HG03196 (cell line): ENCODE results near the gene PTCD2.

Source experiments
- ATAC-seq: cut with Tn5 transposase; IDR thresholded peaks from one replicate; pipeline ENCODE4 v1.9.1; 2021; ENCODE audit not compliant: unreplicated experiment

PTCD2 gene

DNA sequence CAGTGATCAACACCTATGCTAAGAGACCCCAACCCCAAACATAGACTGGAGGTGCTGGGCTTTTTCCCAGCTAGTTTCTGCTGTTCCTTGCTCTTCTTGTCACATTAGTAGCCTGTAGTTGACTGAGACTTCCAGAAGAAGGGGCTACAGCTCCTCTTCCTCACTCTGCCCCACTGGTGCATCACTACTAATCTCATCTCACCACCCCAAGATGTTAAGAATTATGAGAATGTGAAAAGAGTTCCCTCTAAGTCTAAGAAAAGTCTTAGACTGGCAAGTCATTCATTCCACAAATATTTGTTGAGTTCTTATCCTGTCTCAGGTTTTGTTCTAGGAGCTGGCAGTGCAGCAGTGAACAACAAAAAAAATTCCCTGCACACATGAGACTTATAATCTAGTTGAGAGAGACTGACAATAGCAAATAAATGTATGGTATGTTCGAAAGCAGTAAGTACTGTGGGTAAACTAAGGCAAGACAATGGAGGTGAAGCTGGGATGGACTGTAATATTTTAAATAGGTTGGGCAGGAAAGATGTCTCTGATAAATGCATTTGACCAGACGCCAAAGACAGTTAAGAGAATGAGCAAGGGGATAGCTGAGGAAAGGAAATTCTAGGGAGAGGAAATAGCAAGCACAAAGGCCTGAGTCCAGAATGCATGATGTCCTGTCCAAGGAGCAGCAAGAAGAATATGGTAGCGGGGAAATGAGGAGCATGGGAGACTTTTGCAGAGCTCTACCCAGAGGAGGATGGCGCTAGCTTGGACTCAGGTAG lies 92.3 kb downstream of the PTCD2 start:
- ATAC-seq, result no peak

DNA sequence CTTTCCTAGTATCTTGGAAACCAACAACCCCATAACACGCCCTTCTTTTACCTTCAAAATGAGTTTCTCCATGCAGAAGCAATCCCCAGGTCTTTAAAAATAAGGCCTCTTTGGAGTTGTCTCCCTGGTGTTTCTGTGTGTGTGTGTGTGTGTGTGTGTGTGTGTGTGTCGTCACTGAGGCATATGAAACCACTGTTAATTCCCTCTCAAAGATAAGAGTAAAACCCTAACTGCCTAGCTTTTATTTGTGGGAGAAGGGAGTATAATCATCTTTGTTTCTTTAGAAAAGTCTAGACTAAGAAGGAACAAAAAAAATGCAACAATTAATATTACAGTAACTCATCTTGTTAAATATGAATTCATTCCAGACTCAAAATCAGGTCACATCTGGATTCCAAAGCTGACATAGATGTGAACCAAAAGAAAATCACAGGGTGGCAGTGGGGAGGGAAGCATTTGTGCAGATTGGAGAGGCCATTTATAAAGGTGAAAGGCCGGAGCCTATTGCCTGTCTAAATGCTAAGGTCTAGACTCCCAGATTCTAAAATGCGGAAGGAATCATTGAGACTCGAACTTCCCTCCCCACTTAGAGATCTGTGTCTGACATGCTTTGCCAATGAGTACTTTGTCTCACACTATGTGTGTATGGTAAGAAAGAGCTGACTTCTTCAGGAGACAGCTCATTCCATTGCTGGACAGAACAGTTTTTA lies 95.6 kb downstream of the PTCD2 start:
- no peak for ATAC-seq

DNA sequence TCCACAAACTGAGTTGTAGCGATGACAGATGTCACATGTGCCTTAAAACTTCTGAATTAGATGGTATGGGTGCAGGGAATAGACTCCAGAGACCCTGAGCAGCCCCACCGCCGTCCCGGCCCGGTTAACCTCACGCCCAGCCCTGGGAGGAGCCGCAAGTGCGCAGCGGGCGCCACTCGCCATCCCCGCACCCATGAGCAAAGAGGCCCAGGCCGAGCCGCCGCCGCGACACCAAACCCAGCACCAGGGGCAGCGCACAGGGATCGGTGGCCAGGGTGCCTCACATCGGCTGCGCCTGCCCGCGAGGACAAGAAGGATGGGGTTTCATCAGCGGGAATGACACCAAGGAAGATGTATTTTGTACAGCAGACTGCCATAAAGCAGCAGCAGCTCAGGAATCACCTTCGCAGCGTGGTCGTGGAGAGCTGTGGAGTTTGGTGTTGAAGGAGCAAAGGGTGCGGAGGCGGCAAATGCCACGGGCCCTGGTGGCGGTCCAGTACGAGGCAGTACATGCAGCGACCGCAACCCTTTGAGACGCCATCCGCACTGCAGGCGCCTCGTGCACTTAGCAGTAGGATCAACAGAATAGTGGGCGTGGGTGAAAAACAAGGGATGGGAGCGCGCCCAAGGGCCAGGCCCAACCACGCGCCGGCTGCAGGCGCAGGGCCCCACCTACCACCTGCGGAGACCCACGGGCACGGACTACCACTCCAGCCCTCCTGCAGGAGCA lies 97.3 kb downstream of the PTCD2 start:
- ATAC-seq, result no peak
